Breast epithelium (tissue), 4 donors: ENCODE results near the gene SORT1. TPM values are rescaled to one million over a fixed set of nuclear protein-coding genes. Genes with fewer than 3 reads are reported as not detected.

Experiments used
- DNase-seq, 2 donors: peaks; one replicate each; pipeline ENCODE4 v3.0.0-alpha.2; 2019; ENCODE audit warnings: low spot score in 2 of 2
- H3K27ac ChIP-seq, 2 donors: fragments of 200-600 bp; sonication (generic) in 1 of 2; one replicate each; pipeline ENCODE4 v1.5.1; 2016 to 2019; ENCODE audit warnings: mild to moderate bottlenecking in 1 of 2
- H3K27me3 ChIP-seq, 2 donors: fragments of 200-600 bp; sonication (generic) in 1 of 2; one replicate each; pipeline versions ENCODE4 v1.5.1 to v1.6.0; 2017 to 2019; ENCODE audit warnings: control low read depth in 1 of 2, mild to moderate bottlenecking in 1 of 2
- H3K36me3 ChIP-seq: fragments of 200-600 bp; one replicate; pipeline ENCODE4 v1.5.1; 2019
- H3K4me1 ChIP-seq, 2 donors: fragments of 200-600 bp; sonication (generic); one replicate each; pipeline ENCODE4 v1.5.1; 2016 to 2019; ENCODE audit warnings: control low read depth in 1 of 2
- H3K4me3 ChIP-seq, 3 donors: fragments of 200-600 bp; sonication (generic); 1 replicate in 2 of 3; 2 replicates in 1 of 3; pipeline ENCODE4 v1.5.1; 2016 to 2019; ENCODE audit warnings: mild to moderate bottlenecking in 3 of 3, moderate library complexity in 2 of 3
- H3K9me3 ChIP-seq, 2 donors: fragments of 200-600 bp; sonication (generic) in 1 of 2; one replicate each; pipeline ENCODE4 v1.5.1; 2016 to 2019; ENCODE audit warnings: control low read depth in 1 of 2
- POLR2A ChIP-seq: fragments of 450-650 bp; IDR thresholded peaks from one replicate; pipeline ENCODE4 v1.6.1; 2016; ENCODE audit warnings: antibody characterized with exemption, mild to moderate bottlenecking, moderate library complexity
- POLR2AphosphoS5 ChIP-seq, 3 donors: sonication (generic); formaldehyde crosslinking; IDR thresholded peaks; one replicate each; pipeline ENCODE4 v1.6.1; 2017; ENCODE audit warnings: antibody characterized with exemption in 3 of 3
- intact Hi-C: fragments of 100-400 bp; cut with DNase I; formaldehyde crosslinking; loops from one replicate; pipeline ENCODE4 v1.15.1; 2023; ENCODE audit warnings: low total_unique reads
- total RNA-seq, 3 donors: library from RNA; depleted of rRNA; stranded (reverse); fragments of >200 nt; gene quantifications; one replicate each; pipeline ENCODE4 v1.1.0, GENCODE V29; 2016
- TF ChIP-seq, protein P1 (sequence below), 3 donors: fragments of 450-650 bp; IDR thresholded peaks; one replicate each; pipeline ENCODE4 v1.5.1; 2016 to 2017; ENCODE audit warnings: antibody characterized with exemption in 3 of 3, mild to moderate bottlenecking in 3 of 3, moderate library complexity in 3 of 3

The SORT1 gene
- total RNA-seq, 3 donors from 2014 or later = 51.1 to 135 (median 69.8) TPM

- Histone ChIP-seq H3K4me3 (no peak overlapping the region), H3K4me1 (peaks cover 0 to 3% of the 10 kb centered on the region in 2 donors), H3K27me3 (no peaks in the 10 kb centered on the region), H3K27ac (no peak overlapping the region), H3K36me3 (no peaks in the 10 kb centered on the region), H3K9me3 (no peaks in the 10 kb centered on the region)
- TF ChIP-seq POLR2AphosphoS5 (IDR thresholded peaks at IDR 0.05) = no peak
- TF ChIP-seq, protein P1, sequence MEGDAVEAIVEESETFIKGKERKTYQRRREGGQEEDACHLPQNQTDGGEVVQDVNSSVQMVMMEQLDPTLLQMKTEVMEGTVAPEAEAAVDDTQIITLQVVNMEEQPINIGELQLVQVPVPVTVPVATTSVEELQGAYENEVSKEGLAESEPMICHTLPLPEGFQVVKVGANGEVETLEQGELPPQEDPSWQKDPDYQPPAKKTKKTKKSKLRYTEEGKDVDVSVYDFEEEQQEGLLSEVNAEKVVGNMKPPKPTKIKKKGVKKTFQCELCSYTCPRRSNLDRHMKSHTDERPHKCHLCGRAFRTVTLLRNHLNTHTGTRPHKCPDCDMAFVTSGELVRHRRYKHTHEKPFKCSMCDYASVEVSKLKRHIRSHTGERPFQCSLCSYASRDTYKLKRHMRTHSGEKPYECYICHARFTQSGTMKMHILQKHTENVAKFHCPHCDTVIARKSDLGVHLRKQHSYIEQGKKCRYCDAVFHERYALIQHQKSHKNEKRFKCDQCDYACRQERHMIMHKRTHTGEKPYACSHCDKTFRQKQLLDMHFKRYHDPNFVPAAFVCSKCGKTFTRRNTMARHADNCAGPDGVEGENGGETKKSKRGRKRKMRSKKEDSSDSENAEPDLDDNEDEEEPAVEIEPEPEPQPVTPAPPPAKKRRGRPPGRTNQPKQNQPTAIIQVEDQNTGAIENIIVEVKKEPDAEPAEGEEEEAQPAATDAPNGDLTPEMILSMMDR (IDR thresholded peaks at IDR 0.05) = no peak
- TF ChIP-seq POLR2A = no peak
- intact Hi-C loops = no loop called here
- no peak for DNase-seq
Observed at GRCh38 chr1:109280862-109281261, 116.9 kb downstream of the SORT1 start.

DNA sequence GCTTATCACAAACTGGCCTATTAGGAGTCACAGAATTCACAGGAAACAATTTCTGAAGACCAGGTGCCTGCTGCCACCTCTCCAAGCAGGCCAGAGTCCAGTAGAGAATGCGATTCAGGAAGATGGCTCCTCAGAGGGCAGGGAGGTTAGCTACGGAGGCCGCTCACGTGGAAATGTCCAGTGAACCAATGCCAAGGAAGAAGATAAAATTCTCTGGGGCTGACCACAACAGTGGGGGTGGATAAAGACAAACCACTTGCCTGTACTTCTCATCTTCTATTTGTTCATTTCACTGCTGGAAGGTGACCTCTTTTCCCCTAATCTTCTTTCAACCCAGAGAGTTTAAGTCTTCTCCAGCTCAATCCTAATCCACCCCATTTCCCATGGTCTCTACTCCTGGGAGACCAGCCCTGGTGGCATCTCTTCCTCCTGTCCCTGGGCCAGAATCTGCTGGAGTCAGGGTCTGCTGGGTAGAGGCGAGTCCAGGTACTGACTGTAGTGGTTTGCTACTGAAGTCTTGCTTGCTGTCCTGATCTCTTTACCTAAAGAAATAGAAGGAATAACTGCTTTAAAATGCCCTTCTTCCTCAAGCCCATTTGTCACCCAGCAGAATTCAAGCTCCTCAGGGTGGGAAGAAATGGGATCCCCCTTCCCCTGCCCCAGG lies 118.0 kb downstream of the SORT1 start:
- Histone ChIP-seq H3K9me3 (no peaks in the 10 kb centered on the region), H3K4me3 (no peak overlapping the region), H3K27me3 (no peaks in the 10 kb centered on the region), H3K27ac (no peak overlapping the region), H3K4me1 (peaks cover 0 to 10% of the 10 kb centered on the region in 2 donors), H3K36me3 (no peaks in the 10 kb centered on the region)
- DNase-seq = no peak
- no peak for TF ChIP-seq POLR2AphosphoS5 (IDR thresholded peaks at IDR 0.05)
- TF ChIP-seq POLR2A = no peak
- TF ChIP-seq, protein P1 (IDR thresholded peaks at IDR 0.05) = no peak
- intact Hi-C loops = no loop called here

GRCh38 chr1:109277434-109278204 lies 120.1 kb downstream of the SORT1 start:
- DNase-seq = peak in 1 of 2 donors; percentile 83
- TF ChIP-seq POLR2AphosphoS5 (IDR thresholded peaks at IDR 0.05) (no peak), POLR2A (no peak)
- TF ChIP-seq, protein P1 (IDR thresholded peaks at IDR 0.05) = peak; percentile 66 to 82 (median 79)
- intact Hi-C loops = no loop called here
- Histone ChIP-seq H3K9me3 (no peaks in the 10 kb centered on the region), H3K36me3 (no peaks in the 10 kb centered on the region), H3K27me3 (no peaks in the 10 kb centered on the region), H3K4me3 (no peak overlapping the region), H3K4me1 (peaks cover 0 to 22% of the 10 kb centered on the region in 2 donors), H3K27ac (peak overlapping the region; percentile 81 to 87)

DNA sequence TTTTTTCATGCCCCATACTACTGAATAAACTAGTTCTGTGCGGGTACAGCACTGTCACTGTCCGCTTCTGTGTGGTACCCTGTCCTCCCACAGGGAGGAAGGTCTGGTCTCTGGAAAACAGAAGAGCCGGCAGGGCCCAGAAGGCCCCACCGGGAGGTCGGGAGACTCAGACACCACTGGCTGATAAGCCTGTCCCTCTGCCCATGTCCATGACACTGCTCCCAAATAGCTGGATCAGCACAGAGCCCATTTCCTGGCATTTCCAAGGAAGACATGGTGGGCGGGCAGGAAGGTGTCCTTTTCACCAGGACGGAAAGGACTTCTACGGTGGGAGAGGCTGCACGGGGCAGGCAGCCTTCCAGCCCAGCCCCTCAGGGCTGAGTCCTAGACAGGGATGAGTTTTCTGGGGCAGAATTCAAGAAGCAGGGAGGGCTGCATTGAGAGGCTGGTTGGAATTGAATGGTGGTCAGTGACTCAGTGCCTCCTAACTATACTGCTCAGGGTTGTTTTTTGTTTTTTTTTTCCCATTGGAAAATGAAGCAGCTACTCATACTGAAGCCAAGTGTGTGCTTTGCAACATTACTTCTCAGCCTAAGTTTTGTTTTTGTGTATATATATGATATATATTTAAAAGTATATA lies 121.9 kb downstream of the SORT1 start:
- peak overlapping the region in 1 of 3 donors; percentile 51 for H3K4me3 ChIP-seq
- intact Hi-C loops = no loop called here
- TF ChIP-seq POLR2AphosphoS5 (IDR thresholded peaks at IDR 0.05) = no peak
- TF ChIP-seq, protein P1 (IDR thresholded peaks at IDR 0.05) = no peak
- no peak for TF ChIP-seq POLR2A

More for the DNA sequence above, 121.9 kb downstream of the SORT1 start:
- H3K36me3 ChIP-seq = no peaks in the 10 kb centered on the region
- H3K9me3 ChIP-seq = no peaks in the 10 kb centered on the region
- DNase-seq = no peak
- H3K4me1 ChIP-seq = peaks cover 0 to 18% of the 10 kb centered on the region in 2 donors
- no peaks in the 10 kb centered on the region for H3K27me3 ChIP-seq
- peak overlapping the region; percentile 87 to 92 for H3K27ac ChIP-seq
